Choroid plexus epithelial cell (primary cell): ENCODE measurements around the gene LCN1.

Experiments
- DNase-seq: peaks from one replicate; pipeline ENCODE4 v3.0.0-alpha.2; 2010; ENCODE audit warnings: low read depth
- H3K4me3 ChIP-seq: 2 replicates; pipeline ENCODE4 v1.5.1; 2011; ENCODE audit warnings: low read depth, mild to moderate bottlenecking, control low read depth, low read length, moderate library complexity
- TF ChIP-seq, protein P1 (sequence below): conservative IDR thresholded peaks from 2 replicates; pipeline ENCODE4 v1.5.1; 2011; ENCODE audit warnings: low read depth, mild to moderate bottlenecking, control low read depth, inconsistent platforms, low read length, moderate library complexity

The LCN1 gene

DNA sequence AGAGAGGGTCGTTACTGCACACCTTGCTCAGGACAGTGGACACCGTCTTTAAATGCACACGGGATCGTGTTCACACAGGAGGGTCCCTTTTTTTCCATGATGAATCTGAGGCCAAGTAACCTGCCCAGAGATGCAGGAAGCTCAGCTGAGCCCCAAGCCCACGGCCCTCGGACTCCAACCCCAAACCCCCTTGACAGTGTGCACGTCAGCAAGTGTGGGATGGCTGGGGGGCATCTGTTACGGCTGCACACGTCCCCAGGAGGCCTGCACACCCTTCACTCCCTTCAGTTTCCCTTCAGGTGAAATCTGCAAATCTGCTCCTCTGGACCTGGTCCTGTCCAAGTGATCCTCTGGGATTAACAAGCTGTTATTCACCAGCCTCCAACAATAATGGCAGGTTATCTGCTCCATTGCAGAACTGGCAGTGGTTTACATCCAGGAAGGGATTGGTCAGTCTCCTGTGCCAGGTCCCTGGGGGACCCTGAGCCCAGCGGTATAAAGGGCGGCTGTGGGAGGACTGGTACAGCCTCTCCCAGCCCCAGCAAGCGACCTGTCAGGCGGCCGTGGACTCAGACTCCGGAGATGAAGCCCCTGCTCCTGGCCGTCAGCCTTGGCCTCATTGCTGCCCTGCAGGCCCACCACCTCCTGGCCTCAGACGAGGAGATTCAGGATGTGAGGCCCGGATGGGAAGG lies at the start of gene LCN1:
LCN1 (plus strand) TSS at position 525 of the 692 bp plus-strand sequence; CDS start at position 583, 58 bp downstream.
- TF ChIP-seq, protein P1, sequence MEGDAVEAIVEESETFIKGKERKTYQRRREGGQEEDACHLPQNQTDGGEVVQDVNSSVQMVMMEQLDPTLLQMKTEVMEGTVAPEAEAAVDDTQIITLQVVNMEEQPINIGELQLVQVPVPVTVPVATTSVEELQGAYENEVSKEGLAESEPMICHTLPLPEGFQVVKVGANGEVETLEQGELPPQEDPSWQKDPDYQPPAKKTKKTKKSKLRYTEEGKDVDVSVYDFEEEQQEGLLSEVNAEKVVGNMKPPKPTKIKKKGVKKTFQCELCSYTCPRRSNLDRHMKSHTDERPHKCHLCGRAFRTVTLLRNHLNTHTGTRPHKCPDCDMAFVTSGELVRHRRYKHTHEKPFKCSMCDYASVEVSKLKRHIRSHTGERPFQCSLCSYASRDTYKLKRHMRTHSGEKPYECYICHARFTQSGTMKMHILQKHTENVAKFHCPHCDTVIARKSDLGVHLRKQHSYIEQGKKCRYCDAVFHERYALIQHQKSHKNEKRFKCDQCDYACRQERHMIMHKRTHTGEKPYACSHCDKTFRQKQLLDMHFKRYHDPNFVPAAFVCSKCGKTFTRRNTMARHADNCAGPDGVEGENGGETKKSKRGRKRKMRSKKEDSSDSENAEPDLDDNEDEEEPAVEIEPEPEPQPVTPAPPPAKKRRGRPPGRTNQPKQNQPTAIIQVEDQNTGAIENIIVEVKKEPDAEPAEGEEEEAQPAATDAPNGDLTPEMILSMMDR, result no peak
- no peak for DNase-seq
- no peak within 1 kb of the TSS for H3K4me3 ChIP-seq

DNA sequence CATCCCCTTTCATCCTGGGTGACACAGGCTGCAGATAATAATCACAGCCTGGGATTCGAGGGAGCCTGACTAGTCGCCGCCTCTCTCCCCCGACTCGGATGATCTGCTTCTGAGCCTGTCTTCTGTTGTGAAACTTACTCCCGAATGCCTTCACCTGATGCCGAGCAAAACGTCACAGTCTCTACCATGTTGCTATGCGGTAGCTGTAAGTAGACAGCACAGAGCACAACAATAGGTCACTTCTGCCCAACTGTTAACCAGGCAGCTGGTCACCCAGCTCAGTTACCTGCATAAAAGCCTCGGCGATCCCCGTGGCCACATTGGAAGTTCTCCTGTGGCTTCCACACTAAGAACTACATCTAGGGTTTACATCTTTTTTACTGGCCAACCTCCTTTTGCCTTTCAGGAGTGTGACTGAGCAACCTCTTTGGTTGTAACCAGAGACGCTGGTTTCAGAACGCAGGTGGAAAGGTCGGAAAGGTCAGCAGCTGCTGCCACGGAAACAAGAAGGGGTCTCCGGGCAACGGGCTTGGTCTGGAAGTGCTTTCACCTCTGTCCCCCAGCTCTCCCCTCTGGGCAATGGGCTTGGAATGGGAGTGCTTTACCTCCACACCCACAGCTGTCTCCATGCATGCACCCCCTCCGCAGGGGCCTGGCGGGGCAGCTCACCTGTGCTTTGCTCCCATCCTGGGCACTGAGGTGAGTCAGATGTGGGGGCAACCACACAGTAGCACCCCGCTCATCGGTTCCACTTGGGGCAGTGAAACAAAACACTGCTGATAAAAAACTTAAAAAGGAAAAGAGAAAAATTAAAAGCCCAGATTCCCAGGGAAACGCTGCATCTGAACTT lies 49.2 kb upstream of the LCN1 start:
- no peak for DNase-seq
- H3K4me3 ChIP-seq, result no peak overlapping the region
- TF ChIP-seq, protein P1, result no peak

DNA sequence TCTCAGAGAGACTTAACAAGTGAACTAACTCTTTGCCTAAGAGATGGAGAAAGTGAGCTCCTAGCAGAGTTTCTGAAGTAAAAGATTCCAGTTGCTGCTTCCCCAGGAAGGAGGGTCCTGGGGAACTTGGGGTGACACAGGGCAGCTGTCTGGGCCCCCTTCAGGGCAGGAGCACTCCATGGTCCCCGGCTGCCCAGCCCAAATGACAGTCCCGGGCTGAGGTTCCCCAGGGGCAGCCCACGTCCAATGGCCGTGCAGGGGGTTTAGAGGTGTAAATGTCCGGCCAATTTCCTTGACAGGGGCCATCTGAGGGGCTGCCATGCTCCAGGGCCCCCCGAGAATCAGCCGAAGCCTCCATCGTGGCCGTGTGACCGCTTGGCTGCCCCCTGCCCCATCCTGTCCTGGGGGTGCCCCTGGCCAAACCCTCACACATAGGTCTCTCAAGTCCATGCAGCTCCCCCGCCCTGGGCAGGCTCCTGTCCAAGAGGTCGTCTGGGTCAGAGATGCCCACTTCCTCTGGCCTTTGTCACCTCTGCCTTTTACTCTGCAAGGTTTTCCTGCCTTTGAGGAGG lies 47.2 kb upstream of the LCN1 start:
- H3K4me3 ChIP-seq, result no peak overlapping the region
- TF ChIP-seq, protein P1, result no peak
- no peak for DNase-seq

DNA sequence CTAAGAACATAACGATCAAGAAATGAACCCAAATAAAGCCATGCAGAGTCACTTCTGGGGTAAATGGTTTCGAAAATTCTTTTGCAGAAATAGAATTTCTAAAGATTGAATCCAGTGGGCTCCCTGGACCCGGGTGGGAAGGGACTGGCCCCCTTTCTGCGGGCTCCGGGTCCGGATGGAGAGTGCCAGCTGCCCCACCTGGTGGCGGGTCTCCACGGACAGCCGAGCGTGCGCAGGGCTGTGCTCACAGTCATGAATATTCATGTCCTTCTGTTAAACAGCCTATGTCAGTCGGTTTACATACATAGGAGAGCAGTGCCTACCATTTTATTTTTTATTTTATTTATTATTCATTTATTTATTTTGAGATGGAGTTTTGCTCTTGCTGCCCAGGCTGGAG lies 46.3 kb upstream of the LCN1 start:
- DNase-seq, result no peak
- no peak overlapping the region for H3K4me3 ChIP-seq
- TF ChIP-seq, protein P1, result peak; percentile 64

DNA sequence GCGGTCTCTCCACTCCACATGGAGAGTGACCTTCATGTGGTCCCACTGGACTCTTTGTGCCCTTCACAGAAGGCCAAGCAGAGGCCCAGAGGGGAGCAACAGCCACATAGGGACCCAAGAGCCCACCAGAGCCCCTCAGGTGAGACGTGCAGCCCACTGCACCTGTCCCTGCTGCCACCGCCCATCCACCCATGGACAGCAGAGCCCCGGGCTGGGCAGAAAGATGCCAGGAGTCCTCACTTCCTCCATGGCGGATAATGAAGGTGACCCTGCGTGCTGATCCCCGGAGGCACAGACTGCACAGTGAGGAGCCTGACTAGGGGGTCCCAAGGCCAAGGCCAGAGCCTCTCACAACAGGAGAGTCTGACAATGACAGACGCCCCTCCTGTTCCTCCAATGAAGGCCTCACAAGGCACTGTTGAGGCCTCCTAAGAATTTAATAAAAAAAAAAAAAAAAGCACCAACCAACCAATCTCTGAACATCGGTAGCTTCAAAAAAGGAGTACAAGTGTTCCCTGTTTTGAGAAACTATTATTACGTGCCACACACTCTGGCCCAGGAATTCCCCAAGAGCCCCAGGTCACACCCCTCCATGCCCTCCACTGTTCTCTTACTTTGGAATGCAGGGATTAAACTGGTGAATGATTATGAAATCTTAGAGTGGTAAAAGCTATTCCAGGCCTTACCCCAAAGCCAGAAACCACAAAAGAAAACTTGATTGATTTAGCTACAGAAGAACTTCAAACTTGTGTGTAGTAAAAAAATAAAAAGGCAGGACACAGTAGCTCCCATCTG lies 44.5 kb upstream of the LCN1 start:
- TF ChIP-seq, protein P1, result no peak
- H3K4me3 ChIP-seq, result no peak overlapping the region
- DNase-seq, result no peak

DNA sequence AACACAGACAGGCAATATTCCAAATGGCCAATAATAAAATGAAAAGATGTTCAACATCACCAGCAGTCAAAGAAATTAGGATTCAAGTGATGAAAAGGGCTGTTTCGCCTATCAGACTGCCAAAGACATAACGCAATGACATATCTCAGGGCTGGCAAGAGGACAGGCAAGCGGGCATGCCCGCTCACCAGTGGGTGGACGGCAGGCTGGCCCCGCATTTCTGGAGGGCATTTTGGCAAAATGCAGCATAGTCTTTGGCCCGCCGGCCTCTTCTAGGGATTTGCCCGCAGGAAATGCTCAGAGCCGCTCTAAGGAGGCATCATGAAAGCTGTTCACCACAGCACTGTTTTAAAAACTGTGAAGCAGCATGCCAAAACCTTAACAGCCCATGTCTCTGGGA lies 43.0 kb upstream of the LCN1 start:
- TF ChIP-seq, protein P1, result no peak
- no peak overlapping the region for H3K4me3 ChIP-seq
- DNase-seq, result no peak
